H7 (cell line): ENCODE results near the gene OR13J1. TPM values are rescaled to one million over a fixed set of nuclear protein-coding genes. Genes with fewer than 3 reads are reported as not detected.

ENCODE experiments used
- DNase-seq: peaks from one replicate; pipeline ENCODE4 v3.0.0; 2012
- H3K27me3 ChIP-seq: 2 replicates; pipeline ENCODE4 v1.6.0; 2011; ENCODE audit warnings: mild to moderate bottlenecking, low read length; ENCODE audit not compliant: control insufficient read depth, insufficient read depth
- H3K36me3 ChIP-seq: replicated peaks from 2 replicates; pipeline ENCODE4 v1.5.1; 2011; ENCODE audit warnings: low read length; ENCODE audit not compliant: control insufficient read depth, insufficient read depth
- H3K4me3 ChIP-seq: 2 replicates; pipeline ENCODE4 v1.5.1; 2011; ENCODE audit warnings: low read depth, mild to moderate bottlenecking, control low read depth, low read length, moderate library complexity; ENCODE audit not compliant: insufficient read depth
- total RNA-seq: library from RNA; depleted of rRNA; stranded (reverse); fragments of >200 nt; shearing (Covaris generic); gene quantifications from 2 replicates; pipeline ENCODE4 v1.2.3, GENCODE V29; 2014

The OR13J1 gene
- total RNA-seq, 1 experiment from 2014 or later = not detected

DNA sequence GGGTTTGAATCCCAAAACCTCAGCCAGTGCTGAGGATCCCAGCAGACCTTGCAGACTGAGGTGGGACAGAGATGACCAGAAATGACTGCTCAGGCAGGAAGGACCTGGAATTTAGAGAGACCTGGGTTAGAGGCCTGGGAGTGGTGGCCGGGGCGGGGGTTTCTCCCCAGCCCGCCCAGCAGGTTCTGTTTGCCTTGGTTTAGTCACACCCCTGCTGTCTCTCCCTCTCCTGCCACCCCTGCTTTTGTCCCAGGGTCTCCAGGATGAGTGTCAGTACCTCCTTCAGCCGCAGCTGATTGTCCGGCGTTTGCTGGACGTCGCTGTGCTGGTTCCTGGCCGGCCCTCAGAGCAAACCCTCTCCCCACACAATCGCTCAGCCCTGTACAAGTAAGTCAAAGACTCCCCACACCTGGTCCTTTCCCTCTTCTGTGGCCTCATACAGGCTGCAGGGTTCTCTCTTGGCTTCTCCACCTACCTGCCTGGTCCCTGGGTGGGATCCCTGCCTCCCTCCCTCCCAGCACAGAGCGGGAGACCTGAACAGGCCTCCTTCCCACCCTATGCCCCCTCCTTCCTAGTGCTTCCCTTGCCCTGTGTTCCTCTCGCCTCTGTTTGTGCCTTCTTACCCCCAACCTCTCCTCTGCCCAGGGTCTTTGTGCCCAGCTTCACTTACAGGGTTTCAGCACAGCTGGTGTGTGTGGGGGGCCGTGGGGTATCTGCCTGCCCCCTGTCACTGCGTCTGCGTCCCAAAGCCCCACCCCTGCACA is 29.1 kb downstream of the OR13J1 start:
- no peaks in the 10 kb centered on the region; the same call in 1 of the 2 replicates for H3K36me3 ChIP-seq
- peaks cover 6% of the 10 kb centered on the region; the same call in 1 of the 2 replicates for H3K27me3 ChIP-seq
- no peak for DNase-seq
- no peak overlapping the region for H3K4me3 ChIP-seq

DNA sequence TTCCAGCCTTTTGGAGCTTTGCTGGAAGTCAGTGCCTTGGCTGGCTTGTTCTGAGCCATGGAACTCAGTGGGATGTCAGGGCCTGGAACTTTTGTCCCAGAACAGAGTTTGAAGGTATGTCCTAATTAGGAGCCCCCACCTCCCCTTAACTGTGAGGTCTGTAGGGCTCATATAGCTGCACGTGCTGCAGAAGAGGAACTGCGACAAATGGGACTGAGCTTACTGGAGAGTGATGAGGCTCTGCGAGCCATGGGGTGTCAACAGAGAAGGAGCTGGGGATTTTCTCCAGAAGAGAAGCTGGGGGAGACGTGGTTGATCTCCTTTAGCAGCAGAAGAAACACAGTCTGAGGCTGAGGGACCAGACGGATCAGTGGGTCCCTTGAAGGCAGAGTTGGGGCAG is 30.3 kb downstream of the OR13J1 start:
- no peak for DNase-seq
- Histone ChIP-seq H3K4me3 (no peak overlapping the region), H3K27me3 (no peaks in the 10 kb centered on the region; the same call in 1 of the 2 replicates), H3K36me3 (no peaks in the 10 kb centered on the region; the same call in 1 of the 2 replicates)

DNA sequence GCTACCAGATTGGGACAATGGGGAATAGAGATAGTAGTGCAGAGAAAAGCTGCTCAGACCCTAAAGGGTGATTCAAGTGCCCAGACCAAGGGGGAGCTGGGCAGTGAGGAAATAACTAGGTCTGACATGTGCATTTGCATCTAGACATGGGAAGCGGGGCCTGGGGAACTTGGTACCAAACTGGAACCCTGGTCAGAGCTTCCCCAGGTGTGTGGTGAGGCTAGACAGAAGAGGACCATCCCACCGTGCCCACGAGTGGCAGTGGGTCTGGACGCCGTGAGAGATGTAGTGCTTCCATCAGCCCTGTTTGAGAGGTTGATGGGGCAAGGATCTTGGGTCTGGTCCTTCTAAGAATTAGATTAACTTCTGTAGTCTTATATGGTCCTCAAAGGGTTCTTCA is 33.6 kb downstream of the OR13J1 start:
- Histone ChIP-seq H3K27me3 (no peaks in the 10 kb centered on the region; the same call in 1 of the 2 replicates), H3K36me3 (no peaks in the 10 kb centered on the region; the same call in 1 of the 2 replicates), H3K4me3 (no peak overlapping the region)
- DNase-seq = no peak

DNA sequence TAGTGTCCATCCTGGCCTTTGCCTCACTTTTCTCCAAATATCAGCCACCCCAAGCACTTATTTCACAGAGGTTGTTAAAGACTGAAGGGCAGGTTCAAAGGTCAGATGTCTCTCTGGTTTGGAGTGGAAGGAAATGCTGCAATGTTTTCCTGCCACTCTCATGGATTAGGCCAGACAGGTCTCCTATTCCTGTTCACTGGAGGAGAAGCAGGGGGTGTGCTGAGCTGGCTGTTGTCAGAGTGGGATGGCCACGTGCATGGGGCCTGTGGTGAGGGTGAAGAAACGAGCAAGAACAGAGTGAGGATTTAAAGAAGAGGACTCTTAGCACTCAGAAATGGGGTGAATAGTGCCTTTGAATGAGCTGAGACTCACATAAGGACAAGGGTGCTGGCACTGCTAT is 34.4 kb downstream of the OR13J1 start:
- H3K4me3 ChIP-seq = no peak overlapping the region
- H3K27me3 ChIP-seq = no peaks in the 10 kb centered on the region; the same call in 1 of the 2 replicates

DNA sequence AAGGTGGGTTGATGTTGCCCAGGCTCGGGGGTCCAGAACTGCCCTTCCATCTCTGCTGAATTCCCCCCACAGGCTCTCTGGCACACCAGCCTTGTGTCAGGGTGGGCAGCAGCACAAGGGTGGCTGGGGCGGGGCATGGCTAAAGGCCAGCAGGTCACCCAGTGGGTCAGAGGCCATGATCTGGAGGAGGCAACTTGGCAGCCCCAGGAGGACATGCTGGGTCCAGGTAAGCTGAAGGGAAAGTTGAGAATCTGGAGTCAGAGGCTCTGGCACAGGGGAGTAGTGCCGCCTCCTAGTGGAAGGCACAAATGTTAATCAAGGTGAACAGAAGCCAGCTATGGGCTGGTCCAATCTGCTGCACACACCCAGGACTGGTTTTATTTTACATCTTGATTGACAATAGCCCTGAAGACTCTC is 35.0 kb downstream of the OR13J1 start:
- peak; percentile 81 for DNase-seq
- Histone ChIP-seq H3K36me3 (no peaks in the 10 kb centered on the region; the same call in 1 of the 2 replicates), H3K27me3 (no peaks in the 10 kb centered on the region; the same call in 1 of the 2 replicates), H3K4me3 (no peak overlapping the region)

More for the DNA sequence above, 34.4 kb downstream of the OR13J1 start:
- DNase-seq = no peak
- no peaks in the 10 kb centered on the region; the same call in 1 of the 2 replicates for H3K36me3 ChIP-seq

DNA sequence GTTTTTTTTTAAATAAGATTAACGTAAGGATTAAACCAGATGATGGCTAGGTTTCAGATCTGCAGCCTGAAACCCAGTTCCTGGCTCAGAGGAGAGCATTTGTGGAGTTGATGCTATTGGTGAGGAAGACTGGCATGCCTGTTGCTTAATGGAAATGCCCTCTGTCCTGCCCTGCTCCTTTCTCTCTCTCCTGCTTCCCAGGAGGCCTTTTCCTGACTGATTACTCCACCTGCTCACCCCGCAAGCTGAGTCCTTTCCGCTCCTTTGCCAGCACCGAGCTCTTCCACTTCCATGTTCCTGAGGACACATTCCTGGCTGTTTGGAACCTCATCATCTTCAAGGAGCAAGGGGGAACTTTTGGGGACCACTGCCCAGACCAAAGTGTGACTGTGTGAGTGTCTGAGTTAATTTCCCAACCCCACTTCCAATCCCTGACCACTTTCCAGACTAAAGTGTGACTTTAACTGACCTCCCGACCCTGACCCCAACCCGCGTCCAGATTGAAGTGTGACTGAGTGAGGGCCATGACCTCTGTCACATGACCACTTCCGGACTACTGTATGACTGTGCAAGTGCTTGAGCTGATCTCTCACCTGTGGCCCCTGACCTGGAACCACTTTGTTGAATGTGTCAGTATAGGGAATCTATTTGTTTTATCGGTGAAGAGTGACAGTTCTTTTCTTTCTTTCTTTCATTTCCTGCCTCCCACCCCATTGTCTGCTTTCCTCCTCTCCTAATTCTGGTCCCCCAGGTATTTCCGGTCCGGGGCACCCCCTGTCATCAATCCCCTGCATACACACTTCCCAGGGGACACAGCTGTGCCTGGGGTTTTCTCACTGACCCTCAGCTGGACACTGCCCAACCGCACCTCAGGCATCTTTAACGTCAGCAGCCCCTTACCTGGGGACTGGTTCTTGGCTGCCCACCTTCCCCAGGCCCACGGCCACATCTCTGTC is 35.7 kb downstream of the OR13J1 start:
- DNase-seq = no peak

DNA sequence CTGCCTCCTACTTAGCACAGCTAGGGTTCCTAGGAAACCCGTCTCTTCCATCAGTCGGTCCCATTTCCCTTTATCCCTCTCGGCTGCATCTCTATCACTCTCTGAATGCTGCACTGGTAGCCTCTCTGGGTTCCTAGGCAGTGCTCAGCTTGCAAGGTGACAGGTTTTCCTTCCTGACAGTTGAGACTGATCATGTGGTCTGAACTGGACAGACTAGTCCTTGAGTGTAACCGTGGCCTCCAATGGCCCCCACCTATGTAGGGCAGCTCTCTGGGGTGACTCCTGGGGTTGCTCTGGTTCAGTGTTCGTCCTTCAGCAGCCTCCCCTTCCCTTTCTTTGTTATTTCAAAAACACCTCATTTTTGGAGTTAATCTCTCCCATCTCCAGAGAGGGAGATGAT is 37.4 kb downstream of the OR13J1 start:
- Histone ChIP-seq H3K4me3 (no peak overlapping the region), H3K36me3 (no peaks in the 10 kb centered on the region; the same call in 1 of the 2 replicates), H3K27me3 (no peaks in the 10 kb centered on the region; the same call in 1 of the 2 replicates)
- no peak for DNase-seq

More for the DNA sequence above, 35.7 kb downstream of the OR13J1 start:
- Histone ChIP-seq H3K27me3 (no peaks in the 10 kb centered on the region; the same call in 1 of the 2 replicates), H3K36me3 (no peaks in the 10 kb centered on the region; the same call in 1 of the 2 replicates), H3K4me3 (no peak overlapping the region)

DNA sequence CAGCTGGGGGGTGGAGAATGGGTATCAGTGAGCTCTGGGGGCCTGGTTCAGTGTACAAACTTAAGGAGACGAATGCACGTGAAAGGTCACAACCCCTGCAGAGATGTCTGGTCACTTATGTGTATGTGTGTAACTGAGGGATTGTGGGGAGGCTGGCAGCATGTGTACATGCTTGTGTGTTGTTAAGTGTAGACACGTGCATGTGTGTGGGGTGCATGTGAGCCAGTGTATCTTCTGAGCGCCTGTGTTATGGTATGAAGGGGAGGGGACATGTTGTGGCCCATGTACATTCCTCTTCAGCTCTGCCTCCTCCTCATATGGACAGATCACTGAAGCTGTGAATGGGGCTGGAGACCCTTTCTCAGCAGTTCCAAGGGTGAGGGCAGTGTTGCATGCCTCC is 39.2 kb downstream of the OR13J1 start:
- Histone ChIP-seq H3K4me3 (no peak overlapping the region), H3K27me3 (no peaks in the 10 kb centered on the region; the same call in 1 of the 2 replicates), H3K36me3 (no peaks in the 10 kb centered on the region; the same call in 1 of the 2 replicates)
- DNase-seq = no peak

DNA sequence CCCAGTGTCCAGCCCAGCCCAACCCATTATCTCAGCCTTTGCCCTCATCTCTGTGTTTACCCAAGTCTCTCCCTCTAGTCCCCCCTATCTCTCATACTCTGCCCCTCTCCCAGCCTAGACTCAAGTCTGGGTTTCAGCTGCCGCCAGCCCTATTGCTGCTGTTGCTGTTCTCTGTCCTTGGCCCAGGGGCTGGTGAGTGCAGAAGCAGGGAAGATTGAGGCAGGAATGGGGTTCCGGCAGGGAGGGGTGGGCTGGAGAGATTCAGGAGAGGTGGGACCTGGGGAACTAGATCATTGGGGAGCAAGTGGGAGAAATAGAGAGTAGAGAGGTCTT is 40.5 kb downstream of the OR13J1 start:
- Histone ChIP-seq H3K27me3 (no peaks in the 10 kb centered on the region; the same call in 1 of the 2 replicates), H3K4me3 (peak overlapping the region; percentile 67), H3K36me3 (no peaks in the 10 kb centered on the region)
- DNase-seq = no peak

DNA sequence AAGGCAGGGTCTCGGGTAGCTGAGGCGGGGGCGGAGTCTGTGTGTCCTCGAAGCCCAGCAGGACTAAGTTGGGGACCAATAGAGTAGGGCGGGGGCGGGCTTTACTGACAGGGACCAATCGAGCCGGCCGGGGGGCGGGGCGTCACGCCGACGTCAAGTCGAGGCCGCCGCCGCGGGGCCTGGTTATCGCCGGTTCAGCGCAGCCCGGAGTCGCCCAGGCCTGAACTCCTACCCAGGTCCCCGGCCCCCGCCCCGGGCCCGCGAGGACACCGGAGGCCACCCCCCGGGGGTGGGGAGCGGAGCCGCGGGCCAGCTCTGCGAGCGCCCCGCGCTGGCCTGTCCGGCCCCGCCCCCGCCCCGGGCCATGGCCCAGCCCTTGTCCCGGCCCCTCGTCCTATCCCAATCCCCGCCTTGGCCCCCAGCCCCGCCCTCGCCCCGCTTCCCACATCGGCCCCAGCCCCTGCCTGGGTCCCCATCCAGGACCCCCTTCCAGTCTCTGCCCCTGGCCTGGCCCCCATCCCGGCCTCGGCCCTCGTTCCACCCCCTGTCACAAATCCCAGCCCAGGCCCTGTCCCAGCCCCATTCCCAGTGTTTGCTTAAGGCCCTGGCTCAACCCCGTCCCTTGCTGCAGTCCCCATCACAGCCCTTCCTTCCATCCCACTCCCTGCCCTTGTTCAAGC is 41.0 kb downstream of the OR13J1 start, which contains the start of gene TMEM8B:
TSS of gene TMEM8B (plus strand) at position 145 of the 680 bp plus-strand sequence. CDS start at position 365, 220 bp downstream.
- peak; percentile 98 for DNase-seq
- Histone ChIP-seq H3K36me3 (no peaks in the 10 kb centered on the region), H3K27me3 (no peaks in the 10 kb centered on the region; the same call in 1 of the 2 replicates), H3K4me3 (peak within 1 kb of the TSS; percentile 67)

DNA sequence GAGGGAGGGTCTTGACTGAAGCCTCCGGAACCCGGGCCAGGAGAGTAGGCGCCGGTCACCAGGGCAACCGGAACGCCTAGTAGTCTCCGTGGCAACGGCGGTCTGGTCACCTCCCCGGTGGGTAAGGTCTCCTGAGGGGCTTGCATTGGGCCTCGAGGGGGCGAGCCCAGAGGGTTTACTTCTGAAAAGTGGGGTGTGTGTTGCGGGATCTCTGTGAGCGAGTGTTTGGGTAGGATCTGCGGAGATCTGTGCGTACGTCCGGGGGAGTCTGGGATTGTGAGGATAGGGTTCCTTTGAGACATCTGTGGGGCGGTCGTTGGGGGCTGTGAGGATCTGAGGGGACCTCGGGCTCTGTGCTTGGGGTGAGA is 41.5 kb downstream of the OR13J1 start, which contains the start of gene FAM221B:
TSS of gene FAM221B (minus strand) at position 17 of the 368 bp plus-strand sequence. CDS start 2,571 bp downstream, outside the sequence.
- peak within 1 kb of the TSS; percentile 67 for H3K4me3 ChIP-seq
- no peaks in the 10 kb centered on the region for H3K36me3 ChIP-seq
- peak; percentile 85 for DNase-seq
- H3K27me3 ChIP-seq = no peaks in the 10 kb centered on the region; the same call in 1 of the 2 replicates

DNA sequence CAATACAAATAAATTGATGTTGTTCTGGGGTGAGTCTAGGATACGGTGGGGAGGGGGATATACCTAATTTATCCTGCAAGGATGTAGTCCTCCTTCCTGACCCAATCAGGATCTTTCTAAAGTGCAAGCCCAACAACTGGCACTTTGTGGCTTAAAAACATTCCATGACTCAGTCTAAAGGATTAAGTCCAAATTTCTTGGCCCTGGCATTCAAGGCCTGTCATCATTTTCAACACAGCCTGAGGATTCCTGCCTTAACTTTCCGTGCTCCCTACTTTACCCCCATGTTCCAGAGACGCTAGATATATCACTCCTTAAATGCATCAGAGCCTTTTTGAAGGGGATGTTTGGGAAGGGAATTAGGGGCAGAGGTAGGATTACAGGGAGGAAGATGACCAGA is 42.7 kb downstream of the OR13J1 start:
- Histone ChIP-seq H3K36me3 (no peaks in the 10 kb centered on the region), H3K4me3 (no peak overlapping the region), H3K27me3 (no peaks in the 10 kb centered on the region; the same call in 1 of the 2 replicates)
- DNase-seq = no peak

DNA sequence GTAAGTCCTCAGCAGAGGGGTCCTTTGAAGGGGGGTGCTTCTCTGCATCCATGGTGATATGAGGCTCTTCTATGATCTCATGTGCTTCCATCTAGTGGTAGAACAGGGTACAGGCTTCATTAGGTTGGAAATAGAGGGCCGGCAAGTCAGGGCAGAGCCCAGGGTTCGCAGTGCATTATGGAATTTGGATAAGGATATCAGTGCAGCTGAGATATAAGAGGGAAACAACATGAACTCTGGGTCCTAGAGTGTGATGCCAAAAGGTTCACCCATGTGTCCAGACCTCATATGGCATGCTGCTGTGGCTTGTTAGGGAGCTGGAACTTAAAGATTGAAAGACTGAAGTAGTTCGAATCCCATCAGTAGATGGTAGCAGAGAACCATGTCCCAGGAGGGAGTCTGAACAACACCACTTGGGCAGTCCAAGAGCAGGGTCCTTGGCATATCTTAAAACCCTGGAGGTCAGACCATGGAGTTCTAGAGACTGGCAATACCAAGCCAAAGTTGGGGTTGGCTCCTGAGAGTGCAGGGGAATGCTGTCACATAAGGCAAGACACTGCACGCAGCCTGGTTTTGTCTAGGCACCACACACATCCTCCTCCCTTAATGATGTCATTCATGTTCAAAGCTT is 44.0 kb downstream of the OR13J1 start:
- Histone ChIP-seq H3K36me3 (no peaks in the 10 kb centered on the region), H3K27me3 (no peaks in the 10 kb centered on the region; the same call in 1 of the 2 replicates), H3K4me3 (no peak overlapping the region)
- peak; percentile 73 for DNase-seq
